ENCODE data around the gene SLC35F2. TPM values are rescaled to one million over a fixed set of nuclear protein-coding genes. Genes with fewer than 3 reads are reported as not detected.

The SLC35F2 gene
- total RNA-seq, 1 experiment from 2014 or later: 35.7 TPM

DNA sequence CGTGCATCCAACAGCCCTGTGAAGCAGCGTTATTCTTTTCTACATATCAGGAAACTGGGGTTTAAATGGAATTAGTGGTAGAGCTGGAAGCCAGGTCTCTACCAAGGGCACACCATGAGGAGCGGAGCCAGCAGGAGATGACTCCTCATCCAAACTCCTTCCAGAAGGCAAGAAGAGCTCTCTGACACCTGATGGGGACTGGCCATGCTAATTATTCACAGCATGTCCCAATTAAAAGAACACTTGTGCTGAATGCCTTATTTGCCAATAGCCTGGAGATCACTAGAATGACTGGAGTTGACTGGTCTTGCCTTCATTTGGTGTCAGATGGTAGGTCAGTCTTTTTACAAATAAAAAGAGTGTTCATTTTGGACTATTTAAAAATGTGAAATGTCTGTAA is 113.9 kb downstream of the SLC35F2 start:
- no peak for DNase-seq
- no peak overlapping the region for H3K4me3 ChIP-seq
- H3K9me2 ChIP-seq (ENCODE audit: insufficient read depth): no peaks in the 10 kb centered on the region
- no peak overlapping the region for H3K27ac ChIP-seq
- intact Hi-C loops (cut with micrococcal nuclease; ENCODE audit: unreplicated experiment): no loop called here
- H4K20me1 ChIP-seq (ENCODE audit: insufficient read depth): no peaks in the 10 kb centered on the region
- no peak overlapping the region for H3K4me2 ChIP-seq
- no TSS peak for BruUV-seq (replicated peaks)
- H3F3A ChIP-seq (ENCODE audit: insufficient read depth, low read depth): no peaks in the 10 kb centered on the region
- TF ChIP-seq, protein P1, sequence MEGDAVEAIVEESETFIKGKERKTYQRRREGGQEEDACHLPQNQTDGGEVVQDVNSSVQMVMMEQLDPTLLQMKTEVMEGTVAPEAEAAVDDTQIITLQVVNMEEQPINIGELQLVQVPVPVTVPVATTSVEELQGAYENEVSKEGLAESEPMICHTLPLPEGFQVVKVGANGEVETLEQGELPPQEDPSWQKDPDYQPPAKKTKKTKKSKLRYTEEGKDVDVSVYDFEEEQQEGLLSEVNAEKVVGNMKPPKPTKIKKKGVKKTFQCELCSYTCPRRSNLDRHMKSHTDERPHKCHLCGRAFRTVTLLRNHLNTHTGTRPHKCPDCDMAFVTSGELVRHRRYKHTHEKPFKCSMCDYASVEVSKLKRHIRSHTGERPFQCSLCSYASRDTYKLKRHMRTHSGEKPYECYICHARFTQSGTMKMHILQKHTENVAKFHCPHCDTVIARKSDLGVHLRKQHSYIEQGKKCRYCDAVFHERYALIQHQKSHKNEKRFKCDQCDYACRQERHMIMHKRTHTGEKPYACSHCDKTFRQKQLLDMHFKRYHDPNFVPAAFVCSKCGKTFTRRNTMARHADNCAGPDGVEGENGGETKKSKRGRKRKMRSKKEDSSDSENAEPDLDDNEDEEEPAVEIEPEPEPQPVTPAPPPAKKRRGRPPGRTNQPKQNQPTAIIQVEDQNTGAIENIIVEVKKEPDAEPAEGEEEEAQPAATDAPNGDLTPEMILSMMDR (conservative IDR thresholded peaks at IDR 0.05): no peak
- no peak for TF ChIP-seq EZH2 (IDR thresholded peaks at IDR 0.05; ENCODE audit: low read depth)
- no peaks in the 10 kb centered on the region for H3K27me3 ChIP-seq (ENCODE audit: insufficient read depth, low read depth)
- no peaks in the 10 kb centered on the region for H3K36me3 ChIP-seq (ENCODE audit: low read depth)
- no peak overlapping the region for H2AFZ ChIP-seq
- no peaks in the 10 kb centered on the region for H3K4me1 ChIP-seq (replicated peaks; ENCODE audit: insufficient read depth)
- H3K79me2 ChIP-seq (ENCODE audit: low read depth): no peaks in the 10 kb centered on the region
- no peaks in the 10 kb centered on the region for H3K9me3 ChIP-seq (ENCODE audit: insufficient read depth, low read depth)
- POLR2A ChIA-PET (ENCODE audit: unreplicated experiment): no interaction called here
- CTCF ChIA-PET: no interaction called here

DNA sequence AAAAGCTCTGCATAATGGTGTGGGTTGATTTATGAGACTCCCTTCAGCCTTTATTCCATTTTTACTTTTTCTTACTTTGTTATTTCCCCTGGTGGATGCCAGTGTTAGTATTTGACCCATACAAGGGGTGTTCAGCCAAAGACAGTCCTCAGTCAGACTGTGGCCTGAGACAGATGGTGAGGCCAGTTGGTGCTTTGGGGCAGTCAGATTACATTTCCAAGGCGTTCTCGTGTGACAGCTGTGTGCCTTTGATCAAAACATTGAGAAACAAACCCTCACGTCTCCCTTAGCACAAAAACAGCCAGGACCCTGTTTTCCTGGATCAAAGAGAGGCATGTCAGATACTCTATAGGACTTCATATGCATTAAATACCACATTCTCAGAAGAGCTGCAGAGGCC is 115.4 kb downstream of the SLC35F2 start:
- CTCF ChIA-PET: no interaction called here
- BruUV-seq (replicated peaks): no TSS peak

GRCh38 chr11:107741044-107741823 is 117.4 kb downstream of the SLC35F2 start:
- POLR2A ChIA-PET (ENCODE audit: unreplicated experiment): interaction anchor here (0.7 kb wide), 1 partner anchor 30 kb away, joined by 4 read pairs; no protein-coding TSS in a partner anchor
- H3F3A ChIP-seq (ENCODE audit: insufficient read depth, low read depth): no peaks in the 10 kb centered on the region
- no peak overlapping the region for H3K4me3 ChIP-seq
- DNase-seq: peak; percentile 3 to 39
- H3K9me2 ChIP-seq (ENCODE audit: insufficient read depth): no peaks in the 10 kb centered on the region
- H4K20me1 ChIP-seq (ENCODE audit: insufficient read depth): no peaks in the 10 kb centered on the region
- H3K27ac ChIP-seq: no peak overlapping the region
- intact Hi-C loops (cut with micrococcal nuclease; ENCODE audit: unreplicated experiment): no loop called here
- no peaks in the 10 kb centered on the region for H3K4me1 ChIP-seq (replicated peaks; ENCODE audit: insufficient read depth)
- H3K36me3 ChIP-seq (ENCODE audit: low read depth): no peaks in the 10 kb centered on the region
- no peak for TF ChIP-seq EZH2 (IDR thresholded peaks at IDR 0.05; ENCODE audit: low read depth)
- TF ChIP-seq, protein P1 (conservative IDR thresholded peaks at IDR 0.05): peak; percentile 82
- no peak overlapping the region for H2AFZ ChIP-seq
- CTCF ChIA-PET: interaction anchor here (1.3 to 1.6 kb wide), 2 partner anchors 30 to 157 kb away, joined by 3 to 4 read pairs; no protein-coding TSS in a partner anchor
- no TSS peak for BruUV-seq (replicated peaks)
- H3K4me2 ChIP-seq: no peak overlapping the region
- H3K79me2 ChIP-seq (ENCODE audit: low read depth): no peaks in the 10 kb centered on the region
- H3K27me3 ChIP-seq (ENCODE audit: insufficient read depth, low read depth): no peaks in the 10 kb centered on the region
- no peaks in the 10 kb centered on the region for H3K9me3 ChIP-seq (ENCODE audit: insufficient read depth, low read depth)

More for the DNA sequence above, 115.4 kb downstream of the SLC35F2 start:
- Histone ChIP-seq H3K9me2 (ENCODE audit: insufficient read depth) (no peaks in the 10 kb centered on the region), H3K27me3 (ENCODE audit: insufficient read depth, low read depth) (no peaks in the 10 kb centered on the region), H3K4me3 (no peak overlapping the region), H3K9me3 (ENCODE audit: insufficient read depth, low read depth) (no peaks in the 10 kb centered on the region), H3K4me1 (replicated peaks; ENCODE audit: insufficient read depth) (no peaks in the 10 kb centered on the region), H3K79me2 (ENCODE audit: low read depth) (no peaks in the 10 kb centered on the region), H3K36me3 (ENCODE audit: low read depth) (no peaks in the 10 kb centered on the region), H2AFZ (no peak overlapping the region), H3K4me2 (no peak overlapping the region), H4K20me1 (ENCODE audit: insufficient read depth) (no peaks in the 10 kb centered on the region), H3K27ac (no peak overlapping the region), H3F3A (ENCODE audit: insufficient read depth, low read depth) (no peaks in the 10 kb centered on the region)
- TF ChIP-seq, protein P1 (conservative IDR thresholded peaks at IDR 0.05): no peak
- TF ChIP-seq EZH2 (IDR thresholded peaks at IDR 0.05; ENCODE audit: low read depth): no peak
- intact Hi-C loops (cut with micrococcal nuclease; ENCODE audit: unreplicated experiment): no loop called here
- no peak for DNase-seq
- POLR2A ChIA-PET (ENCODE audit: unreplicated experiment): no interaction called here

Other genes starting within 250 kb of the SLC35F2 start
- not detected in 2 replicates for gene SLN, start 146.7 kb downstream of the SLC35F2 start, total RNA-seq (2021)
- not detected in 2 replicates for gene RAB39A, start 69.7 kb upstream of the SLC35F2 start, total RNA-seq (2021)
- gene CUL5, start 150.1 kb upstream of the SLC35F2 start, total RNA-seq (2021): 34.3 and 39.4 TPM in 2 replicates